ENCODE results near the gene ZNF583.

Gene ZNF583

DNA sequence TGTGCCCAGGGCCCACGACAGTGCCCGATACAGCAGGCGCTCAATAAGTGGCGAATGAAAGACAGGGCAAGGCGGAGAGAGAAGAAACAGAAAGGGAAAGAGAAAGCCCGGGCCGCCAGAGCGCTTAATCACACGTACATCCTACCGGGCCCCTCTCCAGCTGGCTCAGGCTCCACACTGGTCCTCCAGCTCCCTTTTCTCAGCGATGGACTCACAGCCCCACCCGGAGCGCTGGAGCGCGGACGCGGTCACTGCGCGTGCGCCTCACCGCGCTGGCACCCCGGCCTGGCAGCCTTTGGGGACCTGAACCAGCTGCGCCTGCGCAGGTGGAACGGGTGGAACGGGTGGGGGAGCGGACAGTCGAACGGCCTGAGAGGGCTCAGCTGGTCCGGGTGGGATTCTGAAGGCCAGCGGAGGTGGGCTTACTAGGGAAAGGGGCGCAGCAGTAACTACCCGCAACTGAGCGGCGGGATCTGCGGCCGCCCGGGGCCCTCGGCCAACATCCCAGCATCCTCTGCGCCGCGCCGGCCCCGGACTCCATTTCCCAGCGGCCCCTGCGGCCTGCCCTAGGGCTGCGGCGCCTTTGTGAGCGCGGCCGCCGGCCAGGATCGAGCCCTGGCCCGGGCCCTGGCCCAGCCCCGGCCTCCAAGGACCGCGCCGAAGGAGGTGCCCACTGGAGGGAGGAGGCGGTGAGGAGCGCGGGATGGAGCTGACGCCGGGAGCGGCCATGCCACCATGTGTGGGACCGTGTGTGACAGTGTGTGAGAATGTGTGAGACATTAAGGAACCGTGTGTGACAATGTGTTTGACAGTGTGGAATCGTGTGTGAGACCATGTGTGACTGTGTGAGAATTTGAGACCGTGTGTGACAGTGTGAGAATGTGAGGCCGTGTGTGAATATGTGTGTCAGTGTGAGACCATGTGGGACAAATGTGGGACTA lies at the start of gene ZNF583:
Gene ZNF583, plus strand, starts transcription at position 569 of the 941 bp plus-strand sequence. CDS start 2,783 bp downstream, outside the sequence.
- DNase-seq: peak; percentile 79 to 96 (median 88)

DNA sequence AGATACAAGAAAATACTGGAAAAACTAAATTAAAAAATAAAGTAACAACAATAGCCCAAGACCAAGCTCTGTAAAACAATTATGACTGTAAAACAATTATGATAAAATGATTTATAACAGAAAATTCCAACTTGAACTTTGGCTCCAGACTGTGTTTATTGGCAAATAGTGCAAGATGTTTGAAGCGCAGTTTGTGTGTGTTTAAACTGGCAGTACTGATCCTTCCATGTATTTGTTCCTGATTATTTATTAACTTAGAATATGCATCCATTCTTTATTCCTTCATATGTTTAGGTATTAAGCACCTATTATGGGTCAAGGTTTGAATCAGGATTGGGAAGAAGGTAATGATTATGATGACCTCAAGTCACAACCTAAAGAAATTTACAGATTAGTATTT lies 48.6 kb upstream of the ZNF583 start:
- no peak for DNase-seq

DNA sequence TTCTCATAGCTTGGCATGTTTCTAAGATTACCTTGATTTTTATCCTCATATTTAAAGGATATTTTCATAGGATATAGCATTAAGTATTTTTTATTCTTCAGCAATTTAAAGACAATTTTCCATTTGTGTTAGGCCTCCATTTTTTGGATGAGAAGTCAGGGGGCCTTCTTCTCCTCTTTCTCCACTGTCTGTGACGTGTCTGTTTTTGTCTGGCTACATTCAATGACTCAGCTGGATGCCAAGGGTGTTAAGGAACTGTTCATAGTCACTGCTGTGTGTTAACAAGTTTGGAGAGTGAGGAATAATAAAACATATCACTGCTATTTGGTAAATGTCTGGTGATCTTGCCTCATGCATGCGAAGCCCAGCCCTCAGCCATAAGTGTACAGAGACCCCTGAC lies 47.2 kb upstream of the ZNF583 start:
- no peak for DNase-seq

DNA sequence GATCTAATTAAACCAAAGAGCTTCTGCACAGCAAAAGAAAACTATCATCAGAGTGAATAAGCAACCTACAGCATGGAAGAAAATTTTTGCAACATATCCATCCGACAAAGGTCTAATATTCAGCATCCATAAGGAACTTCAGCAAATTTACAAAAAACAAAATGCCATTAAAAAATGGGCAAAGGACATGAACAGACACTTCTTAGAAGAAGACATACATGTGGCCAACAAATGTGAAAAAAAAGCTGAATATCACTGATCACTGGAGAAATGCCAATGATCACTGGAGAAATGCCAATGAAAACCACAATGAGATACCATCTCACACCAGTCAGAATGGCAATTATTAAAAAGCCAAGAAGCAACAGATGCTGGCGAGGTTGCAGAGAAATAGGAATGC lies 43.3 kb upstream of the ZNF583 start:
- no peak for DNase-seq

DNA sequence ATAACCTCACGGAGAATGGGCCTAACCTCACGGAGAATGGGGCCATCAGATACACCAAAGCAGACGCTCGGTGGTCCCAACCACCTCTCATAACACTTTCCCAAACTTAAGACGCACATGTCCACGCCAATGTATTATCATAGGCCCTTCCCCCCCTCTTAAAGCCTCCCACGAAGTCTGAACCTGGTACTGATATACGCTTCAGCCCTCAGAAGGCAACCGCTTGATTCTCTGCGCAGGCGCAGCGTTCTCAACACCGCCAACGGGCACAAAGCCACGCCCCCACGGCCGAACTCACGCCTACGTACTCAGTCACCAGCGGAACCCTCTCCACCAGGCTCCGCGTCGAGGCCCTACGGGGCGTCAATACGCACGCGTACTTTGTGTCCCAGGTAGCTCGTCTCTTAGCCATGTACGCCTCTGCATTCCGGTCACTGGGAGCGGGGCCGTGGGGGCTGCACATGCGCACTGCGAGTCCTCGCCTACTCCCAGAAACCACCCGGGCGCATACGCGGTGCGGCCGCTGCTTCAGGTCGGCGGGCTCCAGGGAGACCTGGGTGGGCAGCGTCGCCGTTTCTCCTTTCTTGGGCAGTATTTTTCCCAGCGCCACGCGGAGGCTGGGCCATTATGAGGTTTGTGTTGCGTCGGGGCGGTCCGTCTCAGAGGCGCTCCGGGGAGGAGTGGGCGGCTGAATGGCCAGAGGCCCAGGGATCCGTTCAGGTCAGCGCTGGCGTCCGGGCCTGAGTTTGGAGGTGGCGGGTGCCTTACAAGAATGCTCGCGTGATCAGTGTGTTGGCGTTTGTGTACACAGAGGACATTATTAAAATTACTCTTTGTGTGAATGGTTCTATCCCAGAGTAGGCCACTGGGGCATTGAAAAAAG lies 36.1 kb upstream of the ZNF583 start:
- peak; percentile 44 to 84 (median 76) for DNase-seq

DNA sequence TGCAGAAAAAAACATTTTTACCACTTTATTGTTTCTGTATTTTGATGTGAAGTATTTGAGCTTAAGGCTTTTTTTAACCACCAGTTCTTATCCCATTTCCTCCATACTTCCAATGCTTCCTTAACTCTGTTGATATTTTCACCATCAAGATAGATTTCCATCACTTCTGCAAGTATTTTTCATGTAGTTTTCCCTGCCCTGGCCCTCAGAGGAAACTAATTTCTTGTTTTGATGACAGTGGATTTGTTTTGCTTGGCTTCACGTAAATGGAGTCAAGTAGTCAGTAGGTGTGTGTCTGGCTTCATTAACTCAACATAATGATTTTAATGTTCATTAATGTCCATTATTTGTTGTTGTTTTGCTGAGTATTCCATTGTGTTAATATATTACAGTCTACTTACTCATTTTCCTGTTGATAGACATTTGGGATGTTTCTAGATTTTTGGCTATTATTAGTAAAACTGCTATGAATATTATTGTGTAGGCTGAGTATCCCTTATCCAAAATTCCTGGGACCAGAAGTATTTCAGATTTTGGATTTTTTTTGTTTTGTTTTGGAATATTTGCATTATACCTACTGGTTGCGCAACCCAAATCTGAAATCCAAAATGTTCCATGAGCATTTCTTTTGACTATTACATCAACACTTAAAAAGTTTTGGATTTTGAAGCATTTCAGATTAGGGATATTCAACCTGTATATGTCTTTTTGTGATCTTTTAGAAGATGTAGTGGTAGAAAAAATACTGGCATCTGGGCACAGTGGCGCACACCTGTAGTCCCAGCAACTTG lies 34.1 kb upstream of the ZNF583 start:
- DNase-seq: no peak

DNA sequence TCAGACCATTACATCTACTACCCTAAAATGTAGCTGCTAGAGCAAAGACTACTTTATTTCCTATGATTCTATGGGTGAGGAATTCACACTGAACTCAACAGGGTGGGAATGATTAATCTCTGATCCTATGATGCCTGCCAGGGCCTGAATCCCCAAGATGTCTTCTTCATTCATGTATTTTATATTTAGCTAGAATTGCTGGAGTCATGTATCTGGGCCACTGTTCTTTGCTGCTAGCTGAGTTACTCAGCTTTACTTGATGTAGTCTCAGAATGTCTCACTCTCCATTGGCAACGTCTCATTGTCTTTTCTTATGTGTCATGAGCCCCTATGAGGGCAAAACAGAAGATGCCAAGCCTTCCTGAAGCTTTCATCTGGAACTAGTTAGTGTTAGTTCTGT lies 31.9 kb upstream of the ZNF583 start:
- no peak for DNase-seq

DNA sequence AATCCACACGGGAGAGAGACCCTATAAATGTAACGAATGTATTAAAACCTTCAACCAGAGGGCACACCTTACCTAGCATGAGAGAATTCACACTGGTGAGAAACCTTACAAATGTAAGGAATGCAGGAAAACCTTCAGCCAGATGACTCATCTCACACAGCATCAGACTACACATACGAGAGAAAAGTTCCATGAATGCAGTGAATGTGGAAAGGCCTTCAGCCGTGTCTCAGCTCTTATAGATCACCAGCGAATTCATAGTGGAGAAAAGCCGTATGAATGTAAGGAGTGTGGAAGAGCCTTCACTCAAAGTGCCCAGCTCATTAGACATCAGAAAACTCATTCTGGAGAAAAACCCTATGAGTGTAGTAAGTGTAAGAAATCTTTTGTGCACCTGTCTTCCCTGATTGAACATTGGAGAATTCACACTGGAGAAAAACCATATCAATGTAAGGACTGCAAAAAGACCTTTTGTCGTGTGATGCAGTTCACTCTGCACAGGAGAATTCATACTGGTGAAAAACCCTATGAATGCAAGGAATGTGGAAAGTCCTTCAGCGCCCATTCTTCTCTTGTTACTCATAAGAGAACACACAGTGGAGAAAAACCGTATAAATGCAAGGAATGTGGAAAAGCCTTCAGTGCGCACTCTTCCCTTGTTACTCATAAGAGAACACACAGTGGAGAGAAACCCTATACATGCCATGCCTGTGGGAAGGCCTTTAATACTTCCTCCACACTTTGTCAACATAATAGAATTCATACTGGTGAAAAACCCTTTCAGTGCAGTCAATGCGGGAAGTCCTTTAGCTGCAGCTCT lies 26.8 kb upstream of the ZNF583 start:
- no peak for DNase-seq

DNA sequence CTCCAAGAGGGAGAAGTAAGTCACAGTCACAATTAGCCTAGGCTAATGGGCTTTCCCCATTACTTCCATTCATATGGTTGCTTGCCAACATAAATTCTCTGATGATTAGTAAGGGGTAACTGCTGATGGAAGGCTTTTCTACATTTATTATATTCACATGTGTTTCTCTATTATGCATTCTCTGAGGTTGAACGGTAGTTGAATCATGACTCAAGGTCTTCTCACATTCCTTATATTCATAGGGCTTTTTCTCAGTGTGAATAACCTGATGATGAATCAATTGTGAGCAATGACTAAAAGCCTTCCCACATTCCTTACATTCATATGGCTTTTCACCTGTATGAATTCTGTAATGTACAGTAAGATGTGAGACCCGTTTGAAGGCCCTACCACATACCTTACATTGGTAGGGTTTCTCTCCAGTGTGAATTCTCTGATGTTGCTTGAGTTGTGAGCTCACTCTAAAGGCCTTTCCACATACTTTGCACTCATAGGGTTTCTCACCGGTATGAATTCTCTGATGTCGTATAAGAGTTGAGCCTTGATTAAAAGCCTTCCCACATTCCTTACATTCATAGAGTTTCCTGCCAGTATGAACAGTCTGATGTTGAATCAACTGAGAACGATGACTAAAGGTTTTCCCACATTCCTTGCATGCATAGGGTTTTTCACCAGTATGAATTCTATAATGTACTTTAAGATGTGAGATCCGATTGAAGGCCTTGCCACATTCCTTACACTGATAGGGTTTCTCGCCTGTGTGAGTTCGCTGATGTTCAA lies 20.1 kb upstream of the ZNF583 start:
- DNase-seq: no peak

DNA sequence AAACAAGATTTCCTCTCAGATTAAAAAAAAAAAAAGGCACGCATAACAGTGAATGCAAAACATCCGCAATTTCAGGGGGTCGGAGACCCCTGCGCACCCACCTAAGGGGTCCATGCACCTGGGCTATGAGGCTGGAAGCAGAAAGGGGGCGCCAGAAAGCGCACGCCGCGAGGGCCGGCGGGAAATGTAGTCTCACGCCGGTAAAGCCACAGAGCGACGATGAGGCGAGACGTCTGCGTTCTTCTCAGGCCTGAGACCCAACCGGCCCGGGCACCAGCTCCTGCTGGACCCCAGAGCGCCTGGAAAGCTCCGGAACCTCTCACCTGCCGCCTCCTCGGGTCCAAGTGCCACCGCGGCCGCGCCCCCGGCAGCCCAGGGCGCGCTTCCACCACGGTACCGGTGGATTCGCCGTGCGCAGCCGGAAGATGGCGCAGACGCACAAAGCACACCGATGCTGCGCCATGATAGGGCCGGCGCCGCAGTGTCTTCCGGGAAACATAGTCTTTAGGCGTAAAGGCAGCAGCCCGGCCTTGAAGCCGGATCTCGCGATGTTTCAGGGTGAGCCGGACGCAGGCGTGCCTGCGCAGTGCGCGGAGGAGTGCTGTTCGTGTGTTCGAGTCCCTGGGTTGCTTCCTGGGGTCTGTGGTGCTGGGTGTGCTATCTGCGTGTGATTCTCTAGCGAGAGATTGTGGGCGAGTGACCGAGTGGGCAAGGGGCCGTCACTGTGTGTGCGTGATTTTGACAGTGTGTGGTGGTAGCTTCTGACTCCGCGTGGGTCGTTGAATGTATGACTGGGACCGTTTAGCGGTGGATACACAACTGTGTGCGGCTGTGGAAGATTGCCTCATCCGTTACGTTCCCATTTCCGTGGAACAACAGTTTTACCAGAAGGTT lies 10.8 kb upstream of the ZNF583 start, which contains the start of gene ZNF582:
Gene ZNF582, minus strand, starts transcription at position 416 of the 894 bp plus-strand sequence. CDS start 1,782 bp downstream, outside the sequence.
- peak; percentile 81 to 94 (median 88) for DNase-seq

DNA sequence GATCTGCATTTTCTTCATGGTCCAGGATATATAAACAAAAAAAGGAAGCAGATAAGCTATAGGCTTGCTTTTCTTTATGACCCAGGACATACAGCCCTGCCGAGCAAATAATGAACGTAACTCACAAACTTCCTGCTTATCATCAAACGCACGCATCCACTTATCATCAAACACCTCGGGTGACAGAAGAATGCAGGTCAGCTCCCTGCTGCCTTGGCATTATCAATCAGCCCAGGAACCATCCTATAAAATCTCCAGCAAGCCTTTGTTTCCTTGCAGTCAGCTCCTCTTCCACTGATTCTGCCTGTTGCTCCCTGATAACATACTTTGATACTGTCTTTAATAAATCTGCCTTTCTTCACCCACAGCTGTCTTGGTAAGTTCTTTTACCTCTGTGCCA lies 5.3 kb upstream of the ZNF583 start:
- DNase-seq: no peak

DNA sequence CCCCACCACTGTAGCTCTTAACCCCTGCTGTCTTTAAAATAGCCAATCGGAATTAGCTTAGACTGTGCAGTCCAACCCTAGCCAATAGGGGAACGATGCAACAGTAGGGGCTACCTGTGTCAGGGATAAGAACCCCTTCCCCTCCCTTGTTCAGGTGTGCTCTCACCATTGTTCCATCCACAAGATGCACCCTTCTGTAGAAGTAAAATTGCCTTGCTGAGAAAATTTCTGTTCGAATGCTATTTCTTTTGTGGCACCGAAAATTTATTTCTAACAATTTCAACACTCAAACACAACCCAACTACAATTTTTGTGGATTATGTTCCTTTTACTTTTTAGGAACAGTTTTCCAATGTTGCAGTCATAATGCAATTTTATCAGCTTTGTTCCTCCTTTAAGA lies 3.6 kb upstream of the ZNF583 start:
- no peak for DNase-seq

DNA sequence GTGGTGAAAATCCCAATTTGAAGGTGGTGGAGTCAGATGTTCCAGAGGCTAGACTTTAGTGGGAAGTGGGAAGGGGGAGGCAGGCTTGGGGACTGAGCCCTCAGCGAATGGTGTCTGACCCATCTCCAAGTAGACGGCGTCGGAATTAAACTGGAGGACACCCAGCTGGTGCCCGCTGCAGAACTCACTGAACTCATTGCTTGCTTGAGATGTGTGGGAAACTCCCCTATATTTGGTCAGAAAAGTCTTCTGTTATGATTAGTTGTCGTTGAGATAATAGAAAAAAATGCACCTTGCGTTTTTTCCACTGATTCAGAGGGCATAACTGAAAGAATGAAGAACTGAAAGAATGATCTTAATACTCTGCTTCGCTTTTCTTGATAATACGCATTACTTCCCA lies 871 bp upstream of the ZNF583 start:
- no peak for DNase-seq

DNA sequence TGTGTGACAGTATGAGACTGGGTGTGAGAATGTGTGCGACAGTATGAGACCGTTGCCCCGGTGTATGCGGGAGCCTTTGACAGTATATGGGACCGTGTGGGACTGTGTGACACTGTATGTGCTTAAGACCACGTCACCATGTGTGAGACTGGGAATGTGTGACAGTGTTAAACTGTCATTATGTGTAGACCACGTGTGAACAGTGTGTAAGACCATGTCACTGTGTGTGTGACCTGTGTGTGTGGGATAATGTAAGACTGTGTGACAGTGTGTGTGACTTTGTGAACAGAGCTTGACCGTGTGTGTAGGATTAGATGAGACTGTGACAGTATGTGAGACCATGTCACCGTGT lies 549 bp downstream of the ZNF583 start:
- no peak for DNase-seq

DNA sequence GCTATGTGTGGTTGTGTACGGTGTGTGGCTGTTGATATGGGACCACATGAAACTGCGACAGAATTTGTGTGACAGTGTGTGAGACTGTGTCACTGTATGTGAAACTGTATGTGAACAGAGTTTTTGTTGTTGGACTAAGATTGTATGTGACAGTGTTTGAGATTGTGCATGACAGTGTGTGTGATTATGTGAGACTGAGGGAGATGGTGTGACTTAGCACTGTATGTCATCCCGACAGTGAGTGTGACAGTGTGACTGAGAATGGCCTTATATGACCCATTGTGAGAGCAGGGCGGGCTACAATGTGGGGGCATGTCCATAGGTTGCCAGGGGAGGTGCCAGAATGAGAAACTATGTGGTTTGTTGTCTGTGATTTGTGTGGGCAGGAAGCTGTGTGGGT lies 930 bp downstream of the ZNF583 start:
- no peak for DNase-seq

DNA sequence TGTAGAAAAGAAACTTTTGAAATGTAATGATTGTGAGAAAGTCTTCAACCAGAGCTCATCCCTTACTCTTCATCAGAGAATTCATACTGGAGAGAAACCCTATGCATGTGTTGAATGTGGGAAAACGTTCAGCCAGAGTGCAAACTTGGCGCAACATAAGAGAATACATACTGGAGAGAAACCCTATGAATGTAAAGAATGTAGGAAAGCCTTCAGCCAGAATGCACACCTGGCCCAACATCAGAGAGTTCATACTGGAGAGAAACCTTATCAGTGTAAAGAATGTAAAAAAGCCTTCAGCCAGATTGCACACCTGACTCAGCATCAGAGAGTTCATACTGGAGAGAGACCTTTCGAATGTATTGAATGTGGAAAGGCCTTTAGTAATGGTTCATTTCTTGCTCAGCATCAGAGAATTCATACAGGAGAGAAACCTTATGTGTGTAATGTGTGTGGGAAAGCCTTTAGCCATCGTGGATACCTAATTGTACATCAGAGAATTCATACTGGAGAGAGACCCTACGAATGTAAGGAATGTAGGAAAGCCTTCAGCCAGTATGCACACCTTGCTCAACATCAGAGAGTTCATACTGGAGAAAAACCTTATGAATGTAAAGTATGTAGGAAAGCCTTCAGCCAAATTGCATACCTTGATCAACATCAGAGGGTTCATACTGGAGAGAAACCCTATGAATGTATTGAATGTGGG lies 19.3 kb downstream of the ZNF583 start:
- DNase-seq: no peak

DNA sequence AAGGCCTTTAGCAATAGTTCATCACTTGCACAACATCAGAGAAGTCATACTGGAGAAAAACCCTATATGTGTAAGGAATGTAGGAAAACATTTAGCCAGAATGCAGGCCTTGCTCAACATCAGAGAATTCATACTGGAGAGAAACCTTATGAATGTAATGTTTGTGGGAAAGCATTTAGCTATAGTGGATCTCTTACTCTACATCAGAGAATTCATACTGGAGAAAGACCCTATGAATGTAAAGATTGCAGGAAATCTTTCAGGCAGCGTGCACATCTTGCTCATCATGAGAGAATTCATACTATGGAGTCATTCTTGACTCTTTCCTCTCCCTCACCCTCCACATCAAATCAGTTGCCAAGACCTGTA lies 19.8 kb downstream of the ZNF583 start:
- DNase-seq: peak in 1 of 6 experiments; percentile 0

DNA sequence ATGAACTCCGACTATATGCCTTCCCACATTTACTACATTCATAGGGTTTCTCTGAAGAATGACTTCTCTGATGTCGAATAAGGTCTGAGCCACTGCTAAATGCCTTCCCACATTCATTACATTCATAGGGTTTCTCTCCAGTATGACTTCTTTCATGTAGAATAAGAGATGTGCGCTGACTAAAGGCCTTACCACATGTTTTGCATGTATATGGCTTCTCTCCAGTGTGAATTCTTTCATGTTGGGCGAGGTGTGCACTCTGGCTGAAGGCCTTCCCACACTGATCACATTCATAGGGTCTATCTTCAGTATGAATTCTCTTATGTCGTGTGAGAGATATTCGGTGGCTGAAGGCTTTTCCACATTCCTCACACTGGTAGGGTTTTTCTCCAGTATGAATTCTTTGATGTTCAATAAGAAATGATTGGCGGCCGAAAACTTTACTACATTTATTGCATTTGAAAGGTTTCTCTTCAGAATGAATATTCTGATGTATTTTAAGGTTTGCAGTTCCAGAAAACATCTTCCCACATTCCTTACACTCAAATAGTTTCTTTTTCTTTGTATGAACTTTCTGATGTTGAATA lies 37.2 kb downstream of the ZNF583 start:
- DNase-seq: no peak

DNA sequence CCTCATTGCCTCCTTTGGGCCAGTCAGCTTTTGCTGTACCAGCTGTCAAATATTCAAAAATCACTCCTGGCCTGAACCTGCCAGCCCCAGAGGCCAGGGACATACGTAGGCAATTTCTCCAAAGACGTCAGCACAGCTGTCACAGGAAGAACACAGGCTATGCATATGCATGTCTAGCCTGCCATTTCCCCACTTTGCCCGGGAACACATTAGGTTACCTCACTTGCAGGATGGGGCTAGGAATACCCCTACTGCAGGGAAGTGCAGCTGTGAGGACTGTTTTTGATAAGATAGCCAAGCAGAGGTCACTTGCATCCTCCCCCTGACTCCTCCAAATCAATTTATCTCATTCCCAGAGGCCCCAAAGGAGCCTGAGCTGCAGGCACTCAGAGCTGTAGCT lies 70.2 kb downstream of the ZNF583 start:
- no peak for DNase-seq
